Hippocampal formation (tissue), 2 donors: Measurements from ENCODE around the gene ZAP70.
A peak's percentile ranks its signal among the peaks of the same experiment; 100 is the strongest.
"Not testable (repeated sequence)": the region's sequence is repeated elsewhere in the genome, so short reads cannot be mapped to it uniquely, and the experiment has no call there.

Source experiments
- DNase-seq, 2 donors: peaks; one replicate each; lab custom pipeline; 2025; lab: John Stamatoyannopoulos, UW

Gene ZAP70

GRCh38 chr2:97713296-97714083, at the start of gene ZAP70:
Gene ZAP70 (plus strand): TSS chr2:97713576. CDS start chr2:97724037, 10,461 bp downstream.
- no peak for DNase-seq

GRCh38 chr2:97663626-97663961, 49.8 kb upstream of the ZAP70 start:
- DNase-seq: no peak

- DNase-seq: peak; percentile 98 to 99
Measured at GRCh38 chr2:97663962-97664635, 49.3 kb upstream of the ZAP70 start, which contains the start of gene ACTR1B. Gene ACTR1B (minus strand): TSS chr2:97664044. CDS start chr2:97663890, 154 bp downstream.

- DNase-seq: no peak
Measured at GRCh38 chr2:97664636-97664970, 48.8 kb upstream of the ZAP70 start.

GRCh38 chr2:97669448-97669847, 43.9 kb upstream of the ZAP70 start, which contains the start of gene C2orf92:
Gene C2orf92 (plus strand): TSS chr2:97669713. CDS start chr2:97669789, 76 bp downstream.
- DNase-seq: no peak

GRCh38 chr2:97670471-97670870, 42.9 kb upstream of the ZAP70 start:
- no peak for DNase-seq

- DNase-seq: no peak
Measured at GRCh38 chr2:97671526-97671925, 41.9 kb upstream of the ZAP70 start.

- not testable (repeated sequence) for DNase-seq
Measured at GRCh38 chr2:97672606-97673140, 40.7 kb upstream of the ZAP70 start.

- no peak for DNase-seq
Measured at GRCh38 chr2:97673182-97673914, 40.0 kb upstream of the ZAP70 start.

- DNase-seq: no peak
Measured at GRCh38 chr2:97673915-97674283, 39.5 kb upstream of the ZAP70 start.

- no peak for DNase-seq
Measured at GRCh38 chr2:97675430-97676113, 37.8 kb upstream of the ZAP70 start.

- DNase-seq: no peak
Measured at GRCh38 chr2:97676620-97677019, 36.8 kb upstream of the ZAP70 start.

- no peak for DNase-seq
Measured at GRCh38 chr2:97677480-97677879, 35.9 kb upstream of the ZAP70 start.

- DNase-seq: no peak
Measured at GRCh38 chr2:97678298-97678697, 35.1 kb upstream of the ZAP70 start.

GRCh38 chr2:97687235-97687634, 26.1 kb upstream of the ZAP70 start:
- not testable (repeated sequence) for DNase-seq

GRCh38 chr2:97688062-97688827, 25.1 kb upstream of the ZAP70 start:
- no peak for DNase-seq

- DNase-seq: no peak
Measured at GRCh38 chr2:97691166-97691565, 22.2 kb upstream of the ZAP70 start.

GRCh38 chr2:97693476-97693875, 19.9 kb upstream of the ZAP70 start:
- no peak for DNase-seq

- DNase-seq: no peak
Measured at GRCh38 chr2:97695744-97696143, 17.6 kb upstream of the ZAP70 start.

- peak; percentile 81 to 87 for DNase-seq
Measured at GRCh38 chr2:97697252-97698235, 15.8 kb upstream of the ZAP70 start.
